ENCODE data around the gene CDCP1.
"Not testable (repeated sequence)": the region's sequence is repeated elsewhere in the genome, so short reads cannot be mapped to it uniquely, and the experiment has no call there.

CDCP1 gene

GRCh38 chr3:45079715-45080114 is 66.5 kb downstream of the CDCP1 start:
- Mint-ChIP-seq H3K27ac (no peak overlapping the region), H3K36me3 (ENCODE audit: low read depth) (no peaks in the 10 kb centered on the region), H3K27me3 (peaks cover 4% of the 10 kb centered on the region), H3K9me3 (no peaks in the 10 kb centered on the region), H3K4me1 (ENCODE audit: low read depth) (no peaks in the 10 kb centered on the region), H3K4me3 (no peak overlapping the region)

- Mint-ChIP-seq H3K27ac (no peak overlapping the region), H3K4me3 (no peak overlapping the region), H3K4me1 (ENCODE audit: low read depth) (no peaks in the 10 kb centered on the region), H3K27me3 (peaks cover 3% of the 10 kb centered on the region), H3K36me3 (ENCODE audit: low read depth) (no peaks in the 10 kb centered on the region), H3K9me3 (no peaks in the 10 kb centered on the region)
Observed at GRCh38 chr3:45078910-45079522, 67.2 kb downstream of the CDCP1 start.

- H3K4me1 Mint-ChIP-seq (ENCODE audit: low read depth); H3K9me3 Mint-ChIP-seq; H3K27me3 Mint-ChIP-seq; H3K4me3 Mint-ChIP-seq; H3K36me3 Mint-ChIP-seq (ENCODE audit: low read depth); H3K27ac Mint-ChIP-seq: not testable (repeated sequence)
Observed at GRCh38 chr3:45078256-45078655, 67.9 kb downstream of the CDCP1 start.

GRCh38 chr3:45075821-45076625 is 70.2 kb downstream of the CDCP1 start:
- Mint-ChIP-seq H3K9me3 (no peaks in the 10 kb centered on the region), H3K27me3 (peaks cover 3% of the 10 kb centered on the region), H3K27ac (no peak overlapping the region)

GRCh38 chr3:45071075-45071474 is 75.1 kb downstream of the CDCP1 start:
- Mint-ChIP-seq H3K4me3 (no peak overlapping the region), H3K9me3 (no peaks in the 10 kb centered on the region), H3K36me3 (ENCODE audit: low read depth) (no peaks in the 10 kb centered on the region), H3K27ac (no peak overlapping the region), H3K27me3 (peaks cover 23% of the 10 kb centered on the region), H3K4me1 (ENCODE audit: low read depth) (peaks cover 18% of the 10 kb centered on the region)

More at GRCh38 chr3:45075821-45076625, 70.2 kb downstream of the CDCP1 start:
- Mint-ChIP-seq H3K4me3 (no peak overlapping the region), H3K4me1 (ENCODE audit: low read depth) (no peaks in the 10 kb centered on the region), H3K36me3 (ENCODE audit: low read depth) (no peaks in the 10 kb centered on the region)

- no peaks in the 10 kb centered on the region for H3K9me3 Mint-ChIP-seq
- H3K27ac Mint-ChIP-seq: no peak overlapping the region
- H3K36me3 Mint-ChIP-seq (ENCODE audit: low read depth): no peaks in the 10 kb centered on the region
- peaks cover 20% of the 10 kb centered on the region for H3K27me3 Mint-ChIP-seq
- H3K4me1 Mint-ChIP-seq (ENCODE audit: low read depth): peaks cover 38% of the 10 kb centered on the region
- H3K4me3 Mint-ChIP-seq: no peak overlapping the region
Observed at GRCh38 chr3:45067941-45068340, 78.2 kb downstream of the CDCP1 start.

GRCh38 chr3:45067486-45067885 is 78.7 kb downstream of the CDCP1 start:
- H3K27me3 Mint-ChIP-seq: peaks cover 20% of the 10 kb centered on the region
- no peaks in the 10 kb centered on the region for H3K9me3 Mint-ChIP-seq
- H3K36me3 Mint-ChIP-seq (ENCODE audit: low read depth): no peaks in the 10 kb centered on the region
- H3K27ac Mint-ChIP-seq: no peak overlapping the region
- H3K4me3 Mint-ChIP-seq: no peak overlapping the region
- H3K4me1 Mint-ChIP-seq (ENCODE audit: low read depth): peaks cover 38% of the 10 kb centered on the region

- Mint-ChIP-seq H3K27ac (peak overlapping the region; percentile 42), H3K4me3 (peak overlapping the region; percentile 14), H3K9me3 (no peaks in the 10 kb centered on the region), H3K36me3 (ENCODE audit: low read depth) (no peaks in the 10 kb centered on the region), H3K27me3 (peaks cover 20% of the 10 kb centered on the region), H3K4me1 (ENCODE audit: low read depth) (peaks cover 40% of the 10 kb centered on the region)
Observed at GRCh38 chr3:45066109-45066801, 79.9 kb downstream of the CDCP1 start.

GRCh38 chr3:45065373-45065720 is 80.8 kb downstream of the CDCP1 start:
- Mint-ChIP-seq H3K36me3 (ENCODE audit: low read depth) (no peaks in the 10 kb centered on the region), H3K27me3 (peaks cover 20% of the 10 kb centered on the region), H3K4me3 (no peak overlapping the region), H3K27ac (peak overlapping the region; percentile 87), H3K9me3 (no peaks in the 10 kb centered on the region), H3K4me1 (ENCODE audit: low read depth) (peaks cover 40% of the 10 kb centered on the region)

- Mint-ChIP-seq H3K4me3 (peak overlapping the region; percentile 64), H3K27me3 (peaks cover 18% of the 10 kb centered on the region), H3K4me1 (ENCODE audit: low read depth) (peaks cover 40% of the 10 kb centered on the region), H3K27ac (peak overlapping the region; percentile 87), H3K36me3 (ENCODE audit: low read depth) (no peaks in the 10 kb centered on the region), H3K9me3 (no peaks in the 10 kb centered on the region)
Observed at GRCh38 chr3:45064512-45065372, 81.4 kb downstream of the CDCP1 start.

- Mint-ChIP-seq H3K4me3 (no peak overlapping the region), H3K27ac (no peak overlapping the region), H3K36me3 (ENCODE audit: low read depth) (no peaks in the 10 kb centered on the region), H3K4me1 (ENCODE audit: low read depth) (peaks cover 41% of the 10 kb centered on the region), H3K27me3 (peaks cover 5% of the 10 kb centered on the region), H3K9me3 (no peaks in the 10 kb centered on the region)
Observed at GRCh38 chr3:45062697-45063070, 83.5 kb downstream of the CDCP1 start.

GRCh38 chr3:45060165-45060892 is 85.8 kb downstream of the CDCP1 start:
- H3K4me1 Mint-ChIP-seq (ENCODE audit: low read depth): peaks cover 27% of the 10 kb centered on the region
- H3K4me3 Mint-ChIP-seq: no peak overlapping the region
- peak overlapping the region; percentile 55 for H3K27ac Mint-ChIP-seq
- no peaks in the 10 kb centered on the region for H3K9me3 Mint-ChIP-seq
- H3K36me3 Mint-ChIP-seq (ENCODE audit: low read depth): no peaks in the 10 kb centered on the region
- H3K27me3 Mint-ChIP-seq: peaks cover 11% of the 10 kb centered on the region

GRCh38 chr3:45059132-45059531 is 87.0 kb downstream of the CDCP1 start:
- no peak overlapping the region for H3K27ac Mint-ChIP-seq
- H3K4me1 Mint-ChIP-seq (ENCODE audit: low read depth): peaks cover 27% of the 10 kb centered on the region

GRCh38 chr3:45057557-45057956 is 88.6 kb downstream of the CDCP1 start:
- Mint-ChIP-seq H3K27ac (peak overlapping the region; percentile 13), H3K4me1 (ENCODE audit: low read depth) (peaks cover 34% of the 10 kb centered on the region), H3K4me3 (no peak overlapping the region), H3K27me3 (peaks cover 15% of the 10 kb centered on the region), H3K9me3 (no peaks in the 10 kb centered on the region), H3K36me3 (ENCODE audit: low read depth) (no peaks in the 10 kb centered on the region)

More at GRCh38 chr3:45059132-45059531, 87.0 kb downstream of the CDCP1 start:
- no peaks in the 10 kb centered on the region for H3K36me3 Mint-ChIP-seq (ENCODE audit: low read depth)
- no peaks in the 10 kb centered on the region for H3K9me3 Mint-ChIP-seq
- peaks cover 11% of the 10 kb centered on the region for H3K27me3 Mint-ChIP-seq
- no peak overlapping the region for H3K4me3 Mint-ChIP-seq
